GM19193 (cell line): Measurements from ENCODE around the gene USH1C.

Experiments used
- POLR2A ChIP-seq: IDR thresholded peaks from 4 replicates; pipeline ENCODE4 v1.6.1; 2011; ENCODE audit not compliant: insufficient read depth, insufficient read length; ENCODE audit errors: extremely low read depth

USH1C gene

GRCh38 chr11:17475666-17476316, 68.4 kb downstream of the USH1C start:
- no peak for TF ChIP-seq POLR2A

GRCh38 chr11:17473071-17473744, 71.0 kb downstream of the USH1C start:
- no peak for TF ChIP-seq POLR2A

DNA sequence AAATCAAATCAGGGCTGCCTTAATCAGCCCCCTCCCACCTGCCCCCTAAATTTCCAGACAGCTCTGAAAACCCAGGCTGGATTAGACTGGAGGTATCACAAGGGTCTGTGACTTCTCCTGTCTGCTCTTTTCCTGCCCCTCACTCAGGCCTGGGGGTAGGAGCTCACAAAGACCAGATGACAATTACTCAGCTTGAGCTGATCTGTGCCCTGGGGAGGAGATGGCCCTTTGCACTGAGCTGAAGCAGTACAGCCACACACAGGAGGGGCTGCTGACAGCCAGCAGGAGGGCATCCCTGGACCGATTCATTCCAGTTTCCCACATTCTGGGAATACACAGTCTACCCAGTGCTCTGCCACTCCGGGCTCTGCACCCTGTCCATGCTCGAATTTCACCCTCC, 71.7 kb downstream of the USH1C start:
- TF ChIP-seq POLR2A: no peak

DNA sequence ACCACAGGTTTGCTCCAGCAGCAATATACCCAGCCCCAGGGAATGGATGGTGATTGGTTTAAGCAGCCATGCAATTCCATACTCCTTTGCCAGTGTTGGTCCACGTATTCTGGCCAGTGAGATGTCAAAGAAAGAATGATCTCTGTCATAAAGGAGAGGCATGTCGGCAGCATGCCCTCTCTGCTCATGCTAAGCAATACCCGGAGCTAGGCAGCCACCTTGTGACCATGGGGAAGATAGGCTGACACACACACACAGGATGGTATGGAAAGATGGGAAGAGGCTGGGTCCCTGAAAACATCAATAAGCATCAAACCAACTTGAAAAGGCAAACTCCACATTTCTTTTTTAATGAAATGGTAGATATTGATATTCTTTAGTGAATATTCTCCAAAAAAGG, 72.7 kb downstream of the USH1C start:
- no peak for TF ChIP-seq POLR2A

DNA sequence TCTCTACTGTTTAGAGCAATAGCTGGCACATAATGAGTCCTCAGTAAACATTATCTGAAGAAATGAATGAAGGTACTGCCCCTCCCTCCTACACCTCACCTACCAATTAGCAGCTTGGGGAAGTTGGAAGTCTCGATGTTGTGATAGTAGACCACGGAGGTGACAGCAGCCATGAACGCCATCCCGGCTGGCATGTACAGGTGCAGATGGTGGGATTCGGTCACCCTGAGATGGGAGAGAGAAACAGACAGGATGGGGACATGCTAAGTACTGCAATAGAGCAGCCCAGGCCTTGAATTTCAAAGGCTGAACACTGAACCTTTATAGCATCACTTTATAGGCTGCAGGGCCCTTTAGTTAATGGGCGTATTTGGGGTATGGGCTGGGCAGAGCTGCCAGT, 74.2 kb downstream of the USH1C start:
- no peak for TF ChIP-seq POLR2A

GRCh38 chr11:17468122-17468521, 76.1 kb downstream of the USH1C start:
- no peak for TF ChIP-seq POLR2A

GRCh38 chr11:17463546-17464174, 80.6 kb downstream of the USH1C start:
- no peak for TF ChIP-seq POLR2A

DNA sequence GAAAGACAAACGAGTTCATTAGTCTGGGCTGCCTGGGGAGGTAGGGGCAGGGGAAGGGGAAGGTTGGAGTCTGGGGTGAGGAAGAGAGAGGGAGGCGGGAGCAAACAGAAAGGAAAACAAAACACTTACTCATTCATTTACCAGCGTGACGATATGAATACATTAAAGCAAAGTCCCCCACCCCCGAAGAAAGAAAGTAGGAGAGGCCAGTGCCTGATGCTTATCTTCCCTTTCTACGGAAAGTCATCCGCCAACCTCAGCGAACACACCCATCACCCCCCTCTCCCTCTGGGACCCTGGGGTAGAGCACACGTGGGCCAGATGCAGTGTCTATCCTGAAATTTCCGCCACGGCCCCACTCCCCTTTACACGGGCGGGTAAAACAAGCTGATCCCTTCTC, 81.3 kb downstream of the USH1C start:
- no peak for TF ChIP-seq POLR2A

GRCh38 chr11:17460406-17460805, 83.8 kb downstream of the USH1C start:
- no peak for TF ChIP-seq POLR2A

DNA sequence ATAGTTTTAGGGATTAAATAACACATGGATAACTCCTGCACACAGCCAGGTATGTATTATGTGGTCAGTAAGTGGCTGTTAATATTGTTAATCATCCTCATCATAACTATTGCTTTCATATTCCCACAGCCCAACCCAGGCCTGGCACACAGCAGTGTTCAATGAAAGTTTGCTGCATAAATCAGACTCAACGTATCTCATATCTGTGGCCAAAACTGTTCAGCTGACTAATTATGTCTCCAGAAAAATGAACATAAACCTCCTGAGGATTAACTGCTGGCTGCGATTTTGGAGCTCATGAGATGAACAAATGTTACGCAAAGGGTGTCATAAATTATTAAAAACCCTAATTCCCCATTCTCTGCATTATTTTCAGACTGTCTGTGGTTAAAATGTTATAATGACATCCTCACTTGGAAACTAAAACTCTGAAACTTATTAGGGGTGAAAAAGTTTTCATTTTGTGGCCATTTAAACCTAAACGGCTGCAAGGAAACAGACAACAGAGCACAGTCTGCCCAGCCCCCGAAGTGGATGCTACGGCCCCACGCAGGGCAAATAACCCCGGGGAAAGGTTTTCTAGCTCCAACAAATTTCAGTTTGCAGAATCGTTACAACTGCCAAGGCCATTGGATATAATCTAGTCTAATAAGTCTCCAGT, 84.8 kb downstream of the USH1C start:
- TF ChIP-seq POLR2A: no peak

DNA sequence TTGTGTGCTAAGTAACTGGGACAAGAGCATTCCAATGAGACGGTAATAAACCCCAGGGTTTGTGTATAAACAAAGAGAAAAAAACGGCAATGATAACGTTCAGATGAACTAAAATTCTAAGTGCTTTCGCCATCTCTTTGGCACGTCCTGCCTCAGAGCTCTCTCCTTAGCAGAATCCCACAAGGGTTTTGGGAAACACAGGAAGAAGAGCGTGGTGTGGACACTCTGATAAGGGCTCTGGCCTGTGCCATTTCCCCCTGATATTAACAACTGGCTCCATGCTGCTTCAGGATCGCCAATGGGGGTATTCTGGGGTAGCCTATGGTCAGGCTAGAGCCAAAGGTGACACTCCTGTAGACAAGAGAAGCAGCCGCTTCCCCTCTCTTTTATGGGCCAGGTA, 85.9 kb downstream of the USH1C start:
- TF ChIP-seq POLR2A: no peak

- TF ChIP-seq POLR2A: no peak
Observed at GRCh38 chr11:17457396-17458173, 86.6 kb downstream of the USH1C start.

DNA sequence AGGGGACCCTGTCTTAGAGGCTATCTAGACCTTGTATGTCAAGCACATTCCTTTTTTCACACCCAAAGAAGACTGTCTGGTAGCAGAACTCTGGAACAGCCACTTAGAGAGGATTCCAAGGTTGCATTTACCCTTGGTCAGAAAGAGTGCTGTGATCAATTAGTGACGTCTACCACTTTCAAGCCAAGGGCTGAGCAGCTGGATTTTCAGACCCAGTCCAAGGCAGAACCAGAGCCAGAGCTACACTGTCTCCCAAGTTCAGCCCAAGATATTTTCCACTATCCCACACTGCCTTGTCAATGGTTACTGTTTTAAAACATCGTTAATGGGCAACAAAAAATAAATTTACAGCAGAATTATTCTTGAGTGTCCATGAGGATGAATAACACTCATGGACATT, 91.5 kb downstream of the USH1C start:
- TF ChIP-seq POLR2A: no peak

DNA sequence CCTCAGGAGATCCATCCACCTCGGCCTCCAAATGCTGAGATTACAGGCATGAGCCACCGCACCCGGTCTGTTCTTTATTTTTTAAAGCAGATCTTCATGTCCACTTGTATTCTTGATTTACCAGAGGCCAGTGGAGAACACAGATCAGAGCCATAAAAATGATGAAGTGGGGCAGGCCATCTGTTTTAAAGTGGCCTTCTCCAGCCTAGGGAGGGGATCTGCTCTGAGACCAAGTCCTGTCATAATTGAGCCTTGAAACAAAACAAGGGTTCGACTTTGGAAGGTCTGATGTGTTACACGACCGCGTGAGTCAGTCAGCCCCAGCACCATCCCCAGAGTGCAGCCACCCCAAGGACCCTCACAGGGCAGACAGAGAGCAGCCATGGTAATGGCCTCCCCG, 95.1 kb downstream of the USH1C start:
- no peak for TF ChIP-seq POLR2A

DNA sequence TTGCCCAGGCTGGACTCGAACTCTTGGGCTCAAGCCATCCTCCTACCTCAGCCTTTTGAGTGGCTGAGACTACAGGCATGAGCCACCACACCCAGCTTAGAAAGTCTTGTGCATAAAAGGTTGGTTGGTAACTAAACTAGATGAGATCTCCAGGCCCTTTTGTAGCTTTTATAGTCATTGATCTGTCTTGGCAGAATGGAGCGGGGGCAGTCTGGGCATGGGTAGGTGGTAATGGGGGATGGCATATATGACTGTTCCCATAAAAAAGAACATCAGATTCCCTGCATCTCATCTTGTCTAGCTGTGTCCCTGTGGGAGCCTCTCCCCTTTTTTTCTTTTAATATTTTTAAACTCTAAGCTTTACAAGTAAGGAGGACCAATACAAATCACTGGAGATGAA, 97.7 kb downstream of the USH1C start:
- TF ChIP-seq POLR2A: no peak
